Measurements from ENCODE around the gene ERO1B. TPM values are rescaled to one million over a fixed set of nuclear protein-coding genes. Genes with fewer than 3 reads are reported as not detected.

Gene ERO1B
- total RNA-seq, 4 donors from 2014 or later: 7.7 to 14.8 (median 10.9) TPM

DNA sequence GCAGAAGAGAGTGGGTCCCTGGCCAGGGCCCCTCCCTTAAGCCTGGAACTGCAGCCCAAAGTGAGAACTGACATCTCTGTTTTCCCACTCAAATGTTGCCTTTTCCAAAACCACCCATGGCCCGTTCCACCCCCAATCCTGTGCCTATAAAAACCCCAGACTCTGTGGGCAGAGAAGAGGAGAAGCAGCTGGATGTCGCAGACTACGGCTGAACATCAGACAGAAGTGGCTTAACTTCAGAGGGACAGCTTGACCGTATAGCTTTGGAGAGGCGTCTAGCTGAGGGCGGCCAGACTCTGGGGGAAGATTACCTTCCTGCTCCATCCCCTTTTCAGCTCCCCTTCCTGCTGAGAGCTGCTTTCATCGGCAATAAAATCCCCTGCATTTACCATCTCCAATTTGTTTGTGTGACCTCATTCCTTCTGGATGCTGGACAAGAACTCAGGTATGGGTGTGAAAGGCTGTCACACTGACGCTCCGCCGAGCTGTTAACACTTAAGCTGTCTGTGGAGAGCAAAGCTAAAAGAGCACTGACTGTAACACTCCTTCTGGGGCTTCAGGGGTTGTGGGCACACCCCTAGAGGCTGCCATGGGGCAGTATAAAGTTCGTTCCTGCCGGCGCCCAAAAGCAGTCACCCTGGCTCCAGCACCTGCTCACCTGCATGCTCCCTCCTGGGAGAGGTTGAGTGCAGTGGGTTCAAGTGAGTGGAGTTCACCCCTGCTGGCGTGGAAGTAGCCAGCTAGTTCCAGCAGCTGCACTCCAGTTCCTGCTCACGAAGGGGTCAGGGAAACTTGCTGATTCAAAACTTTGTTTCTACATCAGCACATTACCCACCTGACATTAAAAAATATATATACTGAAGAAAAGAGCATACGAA is 19.6 kb upstream of the ERO1B start:
- no peak for DNase-seq (ENCODE audit: low spot score)
- no peak for ATAC-seq (ENCODE audit: low FRiP score)
- TF ChIP-seq, protein P1, sequence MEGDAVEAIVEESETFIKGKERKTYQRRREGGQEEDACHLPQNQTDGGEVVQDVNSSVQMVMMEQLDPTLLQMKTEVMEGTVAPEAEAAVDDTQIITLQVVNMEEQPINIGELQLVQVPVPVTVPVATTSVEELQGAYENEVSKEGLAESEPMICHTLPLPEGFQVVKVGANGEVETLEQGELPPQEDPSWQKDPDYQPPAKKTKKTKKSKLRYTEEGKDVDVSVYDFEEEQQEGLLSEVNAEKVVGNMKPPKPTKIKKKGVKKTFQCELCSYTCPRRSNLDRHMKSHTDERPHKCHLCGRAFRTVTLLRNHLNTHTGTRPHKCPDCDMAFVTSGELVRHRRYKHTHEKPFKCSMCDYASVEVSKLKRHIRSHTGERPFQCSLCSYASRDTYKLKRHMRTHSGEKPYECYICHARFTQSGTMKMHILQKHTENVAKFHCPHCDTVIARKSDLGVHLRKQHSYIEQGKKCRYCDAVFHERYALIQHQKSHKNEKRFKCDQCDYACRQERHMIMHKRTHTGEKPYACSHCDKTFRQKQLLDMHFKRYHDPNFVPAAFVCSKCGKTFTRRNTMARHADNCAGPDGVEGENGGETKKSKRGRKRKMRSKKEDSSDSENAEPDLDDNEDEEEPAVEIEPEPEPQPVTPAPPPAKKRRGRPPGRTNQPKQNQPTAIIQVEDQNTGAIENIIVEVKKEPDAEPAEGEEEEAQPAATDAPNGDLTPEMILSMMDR (IDR thresholded peaks at IDR 0.05): no peak

DNA sequence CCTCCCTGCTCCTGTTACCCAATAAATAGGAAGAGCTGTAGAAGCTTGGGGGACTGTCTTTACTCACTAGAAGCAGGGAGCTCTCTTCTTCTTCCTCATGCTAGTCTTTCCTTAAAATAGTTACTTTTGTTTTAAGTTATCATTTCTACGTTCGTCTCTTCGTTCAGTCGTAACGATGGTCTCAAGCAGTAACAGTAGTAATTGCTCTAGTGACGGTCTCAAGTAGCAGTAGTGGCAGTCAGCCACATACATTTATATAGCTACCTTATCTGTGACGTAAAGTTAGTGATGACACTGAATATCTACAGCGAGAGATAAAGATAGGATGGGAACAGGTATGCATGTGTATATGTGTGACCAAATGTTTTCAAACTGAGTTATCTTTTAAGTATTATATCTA is 15.4 kb upstream of the ERO1B start:
- TF ChIP-seq, protein P1 (IDR thresholded peaks at IDR 0.05): no peak
- DNase-seq (ENCODE audit: low spot score): no peak
- no peak for ATAC-seq (ENCODE audit: low FRiP score)

DNA sequence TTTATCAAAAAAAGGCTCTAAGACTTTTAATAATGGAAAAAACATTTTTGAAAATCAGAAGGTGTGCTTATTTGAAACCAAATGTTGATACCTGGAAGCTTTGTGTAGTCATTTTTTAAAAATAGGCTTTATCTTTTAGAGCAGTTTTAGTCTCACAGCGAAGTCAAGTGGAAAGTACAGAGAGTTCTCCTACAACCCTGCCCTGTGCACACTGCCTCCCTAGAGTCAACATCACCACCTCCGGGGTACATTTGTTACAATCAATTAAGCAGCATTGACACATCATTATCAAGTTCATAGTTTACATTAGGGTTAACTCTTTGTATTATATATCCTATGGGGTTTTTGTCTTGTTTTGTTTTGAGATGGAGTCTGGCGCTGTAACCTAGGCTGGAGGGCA is 10.7 kb upstream of the ERO1B start:
- DNase-seq (ENCODE audit: low spot score): no peak
- no peak for ATAC-seq (ENCODE audit: low FRiP score)
- TF ChIP-seq, protein P1 (IDR thresholded peaks at IDR 0.05): no peak

DNA sequence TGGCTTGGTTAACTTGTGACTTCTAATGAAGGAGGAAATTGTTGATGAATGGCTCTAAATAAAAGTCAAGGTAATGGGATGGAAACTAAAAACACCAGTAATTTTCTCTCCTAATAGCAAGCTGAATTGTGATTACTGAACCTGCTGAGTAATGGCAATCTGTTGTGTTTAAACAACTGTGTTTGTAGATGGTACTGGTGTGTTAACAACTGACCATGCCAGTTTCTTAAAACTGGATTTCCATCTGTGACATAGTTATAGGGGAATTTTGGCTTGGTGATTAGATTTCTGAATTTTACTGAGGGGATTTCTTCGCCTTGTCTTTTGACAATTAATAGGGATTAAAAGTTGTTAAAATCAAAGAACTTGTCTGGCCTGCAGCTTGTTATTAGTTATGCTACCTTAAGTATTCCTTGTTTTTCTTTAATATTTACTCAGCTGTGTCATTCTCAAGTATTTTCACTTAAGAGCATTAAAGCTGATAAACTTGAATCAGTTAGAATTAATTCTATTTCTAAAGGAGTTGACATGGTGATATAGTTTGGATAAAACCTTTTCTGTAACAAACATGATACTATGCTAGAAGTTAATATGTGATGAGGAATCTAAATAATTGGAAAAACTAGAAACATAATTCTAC is 7.9 kb upstream of the ERO1B start:
- TF ChIP-seq, protein P1 (IDR thresholded peaks at IDR 0.05): no peak
- ATAC-seq (ENCODE audit: low FRiP score) (no peak), DNase-seq (ENCODE audit: low spot score) (no peak)

DNA sequence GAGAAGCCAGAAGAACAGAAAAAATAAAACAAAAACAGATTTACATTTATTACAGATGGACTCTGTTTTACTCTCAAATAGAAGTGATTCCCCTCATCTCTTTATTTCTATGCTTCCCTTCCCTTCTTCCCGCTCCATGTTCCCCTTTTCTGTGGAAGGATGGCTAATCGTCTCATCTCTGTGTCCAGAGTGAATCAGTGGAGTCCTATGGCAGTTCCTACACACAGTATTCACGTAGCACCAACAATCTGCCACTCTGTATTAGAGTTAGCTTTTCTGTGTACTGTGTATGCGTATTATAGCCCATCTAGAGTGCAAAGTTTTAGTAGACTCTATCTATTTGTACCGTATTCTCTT is 6.8 kb upstream of the ERO1B start:
- TF ChIP-seq, protein P1 (IDR thresholded peaks at IDR 0.05): no peak
- no peak for DNase-seq (ENCODE audit: low spot score)
- ATAC-seq (ENCODE audit: low FRiP score): no peak

DNA sequence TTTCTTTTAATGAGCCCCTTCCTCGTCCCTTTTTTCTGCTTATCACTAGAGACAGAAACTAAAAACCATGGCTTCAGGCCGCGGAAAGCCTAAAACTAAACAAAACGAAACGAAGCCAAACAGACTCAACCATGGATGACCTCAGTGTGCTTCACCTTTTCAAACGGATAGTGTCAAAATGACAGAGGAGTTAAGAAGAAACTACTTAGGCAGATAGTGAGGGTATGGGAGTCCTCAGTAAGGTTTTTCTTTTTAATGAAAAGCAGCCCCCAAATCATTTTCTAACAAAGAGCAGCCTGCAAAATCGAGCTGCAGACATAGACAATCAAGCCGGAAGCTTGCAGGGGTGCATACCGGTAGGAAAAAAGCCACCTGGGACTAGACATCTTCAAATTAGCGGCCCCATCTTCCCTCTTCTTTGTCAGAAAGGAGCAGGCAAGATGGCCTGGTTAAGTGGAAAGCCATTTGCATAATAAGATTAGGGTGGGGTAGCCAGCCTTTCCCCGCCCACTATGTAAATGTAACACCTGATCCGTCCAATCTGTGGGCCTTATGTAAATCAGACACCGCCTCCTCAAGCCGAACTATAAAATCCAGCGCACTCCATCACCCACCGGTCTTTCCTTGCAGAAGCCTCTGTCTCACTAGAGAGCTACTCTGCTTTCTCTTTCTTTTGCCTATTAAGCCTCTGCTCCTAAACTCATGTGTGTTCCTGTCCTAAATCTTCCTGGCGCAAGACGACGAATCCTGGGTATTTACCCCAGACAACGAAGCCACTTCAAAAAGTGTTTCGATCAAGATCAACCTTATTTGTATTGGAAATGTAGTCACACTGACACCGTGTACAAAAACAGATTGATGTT is 6.2 kb upstream of the ERO1B start:
- TF ChIP-seq, protein P1 (IDR thresholded peaks at IDR 0.05): no peak
- DNase-seq (ENCODE audit: low spot score) (no peak), ATAC-seq (ENCODE audit: low FRiP score) (no peak)

Data from omental fat pad (tissue), 4 donors.